Measurements from ENCODE around the gene ERBB2.
"Not testable (repeated sequence)": the region's sequence is repeated elsewhere in the genome, so short reads cannot be mapped to it uniquely, and the experiment has no call there.

ERBB2 gene

GRCh38 chr17:39688945-39689344, 10.9 kb upstream of the ERBB2 start:
- in situ Hi-C loops (cut with HindIII; ENCODE audit: low pct_unique_long_range_greater_than_20kb, low sequenced_read_pairs): no loop called here
- TF ChIP-seq JUND (IDR thresholded peaks at IDR 0.05; ENCODE audit: low read depth): no peak

DNA sequence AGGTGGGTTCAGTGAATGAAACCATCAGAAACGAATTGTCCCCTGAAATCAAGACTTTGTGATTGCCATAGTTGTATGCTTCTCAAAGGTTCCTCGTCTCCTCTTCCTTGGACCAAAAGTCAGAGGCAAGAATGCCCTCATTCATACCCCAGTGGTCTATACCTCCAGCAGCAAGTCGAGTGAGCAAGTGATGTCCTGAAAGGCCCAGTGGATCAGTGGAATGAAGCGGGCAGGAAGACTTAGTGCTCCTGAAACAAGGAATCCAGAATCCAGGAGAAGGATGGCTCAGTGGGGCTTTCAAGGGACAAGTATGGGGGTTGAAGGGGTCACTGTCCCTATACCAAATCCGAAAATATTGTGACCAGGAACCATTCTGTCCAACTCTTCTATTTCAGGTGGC, 5.3 kb upstream of the ERBB2 start:
- no peak for TF ChIP-seq JUND (IDR thresholded peaks at IDR 0.05; ENCODE audit: low read depth)
- in situ Hi-C loops (cut with HindIII; ENCODE audit: low pct_unique_long_range_greater_than_20kb, low sequenced_read_pairs): no loop called here
- no peak for DNase-seq (ENCODE audit: low read depth in 1 of 2, low spot score in 1 of 2)

More at GRCh38 chr17:39688945-39689344, 10.9 kb upstream of the ERBB2 start:
- no peak for DNase-seq (ENCODE audit: low read depth in 1 of 2, low spot score in 1 of 2)

DNA sequence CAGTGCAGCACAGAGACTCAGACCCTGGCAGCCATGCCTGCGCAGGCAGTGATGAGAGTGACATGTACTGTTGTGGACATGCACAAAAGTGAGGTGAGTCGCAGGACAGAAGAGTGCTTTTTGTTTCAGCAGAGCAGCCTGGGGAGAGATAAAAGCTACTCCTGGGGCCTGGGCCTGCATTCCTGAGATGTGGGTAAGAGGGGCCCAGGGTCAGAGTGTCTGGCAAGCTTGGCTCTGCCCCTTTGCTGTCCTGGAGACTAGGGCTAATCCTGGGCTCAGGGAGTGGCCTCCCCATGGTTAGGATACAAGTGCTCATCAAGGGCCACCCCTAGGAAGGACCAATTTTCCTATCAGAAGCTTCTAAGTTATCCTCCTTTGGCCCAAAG, 4.8 kb upstream of the ERBB2 start:
- TF ChIP-seq JUND (IDR thresholded peaks at IDR 0.05; ENCODE audit: low read depth): no peak
- in situ Hi-C loops (cut with HindIII; ENCODE audit: low pct_unique_long_range_greater_than_20kb, low sequenced_read_pairs): no loop called here
- DNase-seq (ENCODE audit: low read depth in 1 of 2, low spot score in 1 of 2): no peak

GRCh38 chr17:39696731-39697130, 3.1 kb upstream of the ERBB2 start:
- in situ Hi-C loops (cut with HindIII; ENCODE audit: low pct_unique_long_range_greater_than_20kb, low sequenced_read_pairs): no loop called here
- no peak for DNase-seq (ENCODE audit: low read depth in 1 of 2, low spot score in 1 of 2)
- no peak for TF ChIP-seq JUND (IDR thresholded peaks at IDR 0.05; ENCODE audit: low read depth)

GRCh38 chr17:39697961-39698360, 1.9 kb upstream of the ERBB2 start:
- DNase-seq (ENCODE audit: low read depth in 1 of 2, low spot score in 1 of 2): no peak
- in situ Hi-C loops (cut with HindIII; ENCODE audit: low pct_unique_long_range_greater_than_20kb, low sequenced_read_pairs): no loop called here
- TF ChIP-seq JUND (IDR thresholded peaks at IDR 0.05; ENCODE audit: low read depth): no peak

GRCh38 chr17:39699157-39699817, 577 bp upstream of the ERBB2 start:
- in situ Hi-C loops (cut with HindIII; ENCODE audit: low pct_unique_long_range_greater_than_20kb, low sequenced_read_pairs); DNase-seq (ENCODE audit: low read depth in 1 of 2, low spot score in 1 of 2): not testable (repeated sequence)

- peak in 1 of 2 experiments; percentile 39 for DNase-seq (ENCODE audit: low read depth in 1 of 2, low spot score in 1 of 2)
- in situ Hi-C loops (cut with HindIII; ENCODE audit: low pct_unique_long_range_greater_than_20kb, low sequenced_read_pairs): no loop called here
- no peak for TF ChIP-seq JUND (IDR thresholded peaks at IDR 0.05; ENCODE audit: low read depth)
These were observed 504 bp downstream of the ERBB2 start for GRCh38 chr17:39700148-39700987.

- no peak for TF ChIP-seq JUND (IDR thresholded peaks at IDR 0.05; ENCODE audit: low read depth)
- in situ Hi-C loops (cut with HindIII; ENCODE audit: low pct_unique_long_range_greater_than_20kb, low sequenced_read_pairs): no loop called here
- peak; percentile 62 to 78 for DNase-seq (ENCODE audit: low read depth in 1 of 2, low spot score in 1 of 2)
These were observed 1.3 kb downstream of the ERBB2 start for GRCh38 chr17:39701012-39701783.

- in situ Hi-C loops (cut with HindIII; ENCODE audit: low pct_unique_long_range_greater_than_20kb, low sequenced_read_pairs): no loop called here
- DNase-seq (ENCODE audit: low read depth in 1 of 2, low spot score in 1 of 2): no peak
- no peak for TF ChIP-seq JUND (IDR thresholded peaks at IDR 0.05; ENCODE audit: low read depth)
These were observed 2.0 kb downstream of the ERBB2 start for GRCh38 chr17:39701784-39702422.

DNA sequence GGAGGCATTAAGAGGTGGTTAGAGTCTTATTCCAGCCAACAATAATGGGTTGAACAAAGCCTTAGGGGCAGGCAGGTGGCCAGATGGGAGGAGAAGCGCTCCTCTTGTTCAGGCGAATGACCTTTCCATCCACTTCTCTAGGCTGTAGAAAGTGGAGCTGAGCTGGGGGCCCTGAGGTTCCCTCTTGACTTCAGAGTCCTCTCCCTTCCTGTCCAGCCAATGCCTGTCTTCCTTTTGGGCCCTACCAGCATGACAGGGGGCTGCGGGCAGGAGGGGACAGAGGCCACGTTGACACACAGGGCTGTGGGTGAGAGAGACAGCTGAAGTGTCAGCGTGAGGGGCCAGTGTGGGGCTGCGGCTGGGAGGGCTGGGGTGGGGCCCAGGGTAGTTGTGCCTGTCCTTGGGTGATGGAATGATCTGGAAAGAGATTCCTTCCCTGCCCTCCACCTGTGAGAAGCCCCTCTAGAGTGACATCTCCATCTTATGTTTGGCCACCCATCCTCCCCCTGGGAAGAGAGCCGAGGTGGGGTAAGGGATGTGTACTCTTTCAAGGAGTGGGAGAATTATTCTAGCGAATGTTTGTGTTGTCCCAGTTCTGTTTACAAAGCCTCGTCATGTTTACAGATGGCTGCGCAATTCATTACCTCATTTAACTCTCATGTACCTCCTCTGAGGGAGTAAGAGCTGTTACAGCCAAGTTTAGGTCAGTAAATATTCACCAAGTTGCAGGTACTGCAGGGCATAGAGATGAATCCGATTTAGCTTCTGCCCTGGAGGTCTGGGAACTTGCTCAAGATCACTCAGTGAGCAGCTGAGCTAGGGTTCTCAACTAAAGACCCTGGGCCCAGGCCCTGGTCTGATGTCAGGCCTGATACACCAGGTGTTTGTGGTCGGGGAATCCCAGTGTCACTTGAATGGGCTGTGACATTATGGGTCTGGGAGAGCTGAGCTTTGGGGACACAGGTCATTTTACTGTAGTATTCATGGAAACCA, 3.3 kb downstream of the ERBB2 start:
- TF ChIP-seq JUND (IDR thresholded peaks at IDR 0.05; ENCODE audit: low read depth): peak; percentile 91
- peak; percentile 83 to 98 for DNase-seq (ENCODE audit: low read depth in 1 of 2, low spot score in 1 of 2)
- in situ Hi-C loops (cut with HindIII; ENCODE audit: low pct_unique_long_range_greater_than_20kb, low sequenced_read_pairs): no loop called here

DNA sequence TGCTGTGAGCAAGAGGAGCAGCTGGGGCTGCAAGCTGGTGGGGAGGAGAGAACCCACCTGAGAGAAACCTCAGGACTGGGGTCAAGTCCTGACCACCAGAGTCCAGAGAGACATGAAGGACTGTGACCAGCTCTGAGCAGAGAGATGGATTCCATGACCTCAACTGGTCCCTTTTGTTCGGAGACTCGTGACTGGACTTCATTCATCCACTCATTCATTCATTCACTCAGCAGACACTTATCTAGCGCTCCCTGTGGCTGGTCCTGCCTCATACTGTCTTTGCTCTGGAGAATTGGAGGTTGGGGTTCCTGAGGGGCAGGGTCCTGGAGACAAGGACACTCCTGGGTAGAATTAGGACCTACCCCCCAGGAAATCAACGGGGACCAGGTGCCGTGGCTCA, 4.0 kb downstream of the ERBB2 start:
- in situ Hi-C loops (cut with HindIII; ENCODE audit: low pct_unique_long_range_greater_than_20kb, low sequenced_read_pairs): no loop called here
- no peak for TF ChIP-seq JUND (IDR thresholded peaks at IDR 0.05; ENCODE audit: low read depth)
- DNase-seq (ENCODE audit: low read depth in 1 of 2, low spot score in 1 of 2): no peak
